Activated naive CD4-positive, alpha-beta T cell treated with anti-CD3 and anti-CD28 coated beads, Interleukin-2, amount 50 U/mL, for 72 hours (primary cell): ENCODE data around the gene ELMO1. TPM values are rescaled to one million over a fixed set of nuclear protein-coding genes. Genes with fewer than 3 reads are reported as not detected.

Experiments
- total RNA-seq, 2 donors: library from RNA; stranded (reverse); gene quantifications; one replicate each; pipeline ENCODE4 v1.2.3, GENCODE V29; 2022

ELMO1 gene
- total RNA-seq, 2 donors from 2014 or later: 137 to 167 TPM

Other genes with a start within 250 kb of the ELMO1 start
- not detected for gene GPR141, start 234.9 kb upstream of the ELMO1 start, total RNA-seq